Adrenal gland (tissue), 12 donors: Measurements from ENCODE around the gene RSKR. TPM values are rescaled to one million over a fixed set of nuclear protein-coding genes. Genes with fewer than 3 reads are reported as not detected.
"Not testable (repeated sequence)": the region's sequence is repeated elsewhere in the genome, so short reads cannot be mapped to it uniquely, and the experiment has no call there.

ENCODE experiments used
- DNase-seq, 7 donors: peaks; one replicate each; pipeline ENCODE4 v3.0.0-alpha.2; 2019 to 2020
- H3K27ac ChIP-seq, 5 donors: fragments of 200-600 bp; sonication (generic) in 4 of 5; 1 replicate in 3 of 5; 2 replicates in 2 of 5; pipeline versions ENCODE4 v1.5.1 to v1.8.0; 2016 to 2020; ENCODE audit warnings: mild to moderate bottlenecking in 1 of 5
- H3K27me3 ChIP-seq: fragments of 200-600 bp; 2 replicates; pipeline ENCODE4 v1.8.0; 2021
- H3K36me3 ChIP-seq, 2 donors: fragments of 200-600 bp; replicated peaks in 1 of 2; 1 replicate in 1 of 2; 2 replicates in 1 of 2; pipeline versions ENCODE4 v1.5.1 to v1.8.0; 2018 to 2022
- H3K4me1 ChIP-seq, 2 donors: fragments of 200-600 bp; replicated peaks in 1 of 2; 1 replicate in 1 of 2; 2 replicates in 1 of 2; pipeline versions ENCODE4 v1.5.1 to v1.8.0; 2018 to 2021
- H3K4me3 ChIP-seq, 4 donors: fragments of 200-600 bp; sonication (generic) in 3 of 4; one replicate each; pipeline ENCODE4 v1.5.1; 2016 to 2018
- H3K9me3 ChIP-seq, 3 donors: fragments of 200-600 bp; sonication (generic) in 1 of 3; replicated peaks in 1 of 3; 1 replicate in 2 of 3; 2 replicates in 1 of 3; pipeline versions ENCODE4 v1.5.1 to v1.8.0; 2016 to 2021
- CTCF ChIP-seq, 6 experiments: fragments of 450-650 bp in 4 of 6; fragments of 200-600 bp in 2 of 6; sonication (generic) in 1 of 6; IDR thresholded peaks; 1 replicate in 5 of 6; 2 replicates in 1 of 6; pipeline versions ENCODE4 v1.5.1 to v1.8.0; 2016 to 2021; ENCODE audit warnings: antibody characterized with exemption in 6 of 6, mild to moderate bottlenecking in 2 of 6, moderate library complexity in 1 of 6
- POLR2A ChIP-seq, 2 donors: fragments of 450-650 bp; IDR thresholded peaks; one replicate each; pipeline ENCODE4 v1.6.1; 2017; ENCODE audit warnings: antibody characterized with exemption in 2 of 2, mild to moderate bottlenecking in 2 of 2, moderate library complexity in 1 of 2
- WGBS, 4 donors: extraction: QIAGEN DNeasy Blood & Tissue Kit in 2 of 4; methylation state at CpG; one replicate each; pipeline versions ENCODE4 v1.1.5 to v1.1.7; 2013 to 2017; 5-methylcytosine and 5-hydroxymethylcytosine counted together
- intact Hi-C, 2 donors: fragments of 100-400 bp; cut with DNase I; formaldehyde crosslinking; loops; one replicate each; pipeline versions ENCODE4 v1.14.1 to v1.15.0; 2022 to 2023
- polyA plus RNA-seq, 3 donors: library from polyadenylated mRNA; stranded (reverse); fragments of 200-250 nt in 2 of 3; fragments of 350-450 nt in 1 of 3; fragmentation: Illumina TruSeq in 1 of 3; extraction: RNeasy Lipid Tissue Mini Kit (QIAGEN cat#74804) in 1 of 3; gene quantifications; one replicate each; pipeline ENCODE4 v1.2.3, GENCODE V29; 2013 to 2014
- total RNA-seq, 9 donors: library from RNA; depleted of rRNA in 4 of 9; stranded (reverse); fragments of >200 nt in 4 of 9; fragments of 120-200 nt in 1 of 9; fragmentation: NEBNext Ultra II Directional in 1 of 9; extraction: Animal tissue kit (Norgen Biotek cat#: 25700) in 1 of 9; gene quantifications; one replicate each; pipeline versions ENCODE4 v1.1.0 to v1.2.4, GENCODE V29; 2013 to 2023
- donor health status: healthy with polysubstance abuse.
- donor health status: Bipolar disorder and iron deficiency.
- donor health status: DM: yes; HTN: yes; CAD: no.
- donor health status: DM: no; HTN: no; CAD: no.
- donor health status: DM: no; HTN: no; CAD: no.
- donor health status: DM: yes; HTN: yes; CAD: no.

Gene RSKR
- total and polyA plus RNA-seq, 12 donors, result 1.1 to 12.3 (median 5.1) TPM

GRCh38 chr17:28615260-28615940 is 1.4 kb upstream of the RSKR start:
- no peak for TF ChIP-seq POLR2A (IDR thresholded peaks at IDR 0.05)
- WGBS, 4 donors, result 88 to 89% (median 89%) methylated on average over 4 of the region's 4 CpGs
- H3K36me3 ChIP-seq, result peaks cover 0 to 70% of the 10 kb centered on the region in 2 donors
- peak in 1 of 7 donors; percentile 31 for DNase-seq
- no peaks in the 10 kb centered on the region for H3K27me3 ChIP-seq
- H3K27ac ChIP-seq, result no peak overlapping the region
- intact Hi-C loops, result loop anchor here (2.0 to 10.0 kb wide), 2 partner anchors 121 kb away; no protein-coding TSS in a partner anchor
- no peak overlapping the region for H3K4me3 ChIP-seq
- H3K4me1 ChIP-seq, result no peaks in the 10 kb centered on the region
- H3K9me3 ChIP-seq, result no peaks in the 10 kb centered on the region

DNA sequence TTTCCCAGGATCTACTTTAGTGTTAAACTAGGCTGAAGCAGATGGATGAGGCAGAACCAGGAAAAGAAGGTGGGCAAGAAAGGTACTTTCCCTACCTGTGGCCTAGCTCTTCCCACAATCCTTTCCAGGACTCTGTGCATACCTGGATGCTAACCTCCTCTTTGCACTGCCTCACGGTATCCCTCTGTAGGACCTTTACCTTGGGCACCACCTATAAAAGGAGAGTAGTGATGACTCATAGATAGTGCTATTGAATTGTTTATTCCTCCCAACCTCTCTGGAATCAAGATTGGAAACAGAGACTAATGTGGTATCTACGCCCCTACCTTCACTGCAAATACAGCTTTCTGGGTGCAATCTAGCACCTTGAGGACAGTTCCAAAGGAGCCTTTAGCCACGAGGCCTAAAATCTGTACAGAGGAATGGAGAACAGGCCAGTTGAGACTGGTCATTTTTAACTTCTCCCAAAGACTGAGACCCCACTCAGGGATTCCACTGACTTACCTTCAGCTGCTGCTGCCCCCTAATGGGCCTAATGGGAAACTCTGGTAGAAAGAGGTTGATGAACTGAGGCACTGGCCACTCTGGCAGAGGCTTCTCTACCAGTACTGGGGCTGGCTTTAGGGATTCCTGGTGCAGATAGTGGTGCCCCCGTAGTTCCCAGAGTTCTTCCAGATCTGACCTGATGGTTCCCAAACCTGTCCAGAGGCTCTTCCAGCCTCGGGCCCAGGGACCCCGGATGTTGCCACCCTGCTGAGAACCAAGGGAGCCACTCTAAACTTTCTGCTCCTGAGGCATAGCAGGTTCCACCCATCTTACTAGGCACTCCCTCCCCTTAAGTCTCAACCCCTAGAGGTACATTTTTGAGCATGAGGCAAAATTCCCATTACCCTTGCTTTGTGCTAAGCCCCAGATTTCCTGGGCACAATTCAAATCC is 781 bp downstream of the RSKR start:
- no peaks in the 10 kb centered on the region for H3K27me3 ChIP-seq
- WGBS, 4 donors, result 73 to 81% (median 77%) methylated on average over 6 of the region's 6 CpGs
- peaks cover 0 to 48% of the 10 kb centered on the region in 2 donors for H3K36me3 ChIP-seq
- intact Hi-C loops, result loop anchor here (5.0 to 10.0 kb wide), 2 partner anchors 66 to 118 kb away; no protein-coding TSS in a partner anchor
- no peaks in the 10 kb centered on the region for H3K4me1 ChIP-seq
- H3K9me3 ChIP-seq, result no peaks in the 10 kb centered on the region
- TF ChIP-seq CTCF (IDR thresholded peaks at IDR 0.05), result peak; percentile 27 to 66 (median 56)
- no peak for TF ChIP-seq POLR2A (IDR thresholded peaks at IDR 0.05)
- peak in 6 of 7 donors; percentile 28 to 69 (median 40) for DNase-seq
- peak overlapping the region in 1 of 5 donors; percentile 14 for H3K27ac ChIP-seq
- no peak overlapping the region for H3K4me3 ChIP-seq

DNA sequence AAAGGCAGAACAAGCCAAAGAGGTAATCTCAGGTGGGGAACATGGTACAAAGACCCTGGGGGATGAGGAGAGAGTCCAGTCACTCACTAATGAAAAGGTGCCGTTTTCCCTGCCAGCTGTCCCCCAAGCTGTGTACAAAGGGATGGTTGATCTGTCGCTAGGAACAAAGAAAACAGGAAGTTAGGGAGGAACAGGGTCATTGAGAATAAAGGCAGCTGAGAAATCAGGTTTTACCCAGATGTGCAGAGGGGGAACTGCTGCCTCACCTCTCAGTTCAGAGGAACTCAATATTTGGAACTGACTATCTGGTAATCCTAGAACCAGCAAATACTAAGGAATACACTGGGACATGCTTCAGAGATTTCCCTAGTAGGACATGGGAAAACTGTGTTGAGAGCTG is 1.5 kb downstream of the RSKR start:
- TF ChIP-seq CTCF (IDR thresholded peaks at IDR 0.05), result no peak
- no peak for TF ChIP-seq POLR2A (IDR thresholded peaks at IDR 0.05)
- Histone ChIP-seq H3K9me3 (no peaks in the 10 kb centered on the region), H3K27ac (no peak overlapping the region), H3K4me3 (no peak overlapping the region), H3K36me3 (peaks cover 0 to 41% of the 10 kb centered on the region in 2 donors), H3K4me1 (no peaks in the 10 kb centered on the region), H3K27me3 (no peaks in the 10 kb centered on the region)
- 53 to 76% (median 67%) methylated on average over 2 of the region's 2 CpGs for WGBS, 4 donors
- intact Hi-C loops, result loop anchor here (5.0 to 10.0 kb wide), 2 partner anchors 65 to 118 kb away; no protein-coding TSS in a partner anchor
- no peak for DNase-seq

GRCh38 chr17:28610376-28610775 is 3.6 kb downstream of the RSKR start:
- TF ChIP-seq POLR2A (IDR thresholded peaks at IDR 0.05) (no peak), CTCF (IDR thresholded peaks at IDR 0.05) (no peak)
- 88 to 93% (median 91%) methylated on average over 8 of the region's 8 CpGs for WGBS, 4 donors
- H3K9me3 ChIP-seq, result no peaks in the 10 kb centered on the region
- H3K4me1 ChIP-seq, result no peaks in the 10 kb centered on the region
- no peak overlapping the region for H3K4me3 ChIP-seq
- no peak for DNase-seq
- peaks cover 0 to 20% of the 10 kb centered on the region in 2 donors for H3K36me3 ChIP-seq
- no peaks in the 10 kb centered on the region for H3K27me3 ChIP-seq
- intact Hi-C loops, result loop anchor here (5.0 to 10.0 kb wide), 2 partner anchors 63 to 116 kb away; no protein-coding TSS in a partner anchor
- H3K27ac ChIP-seq, result no peak overlapping the region

- WGBS, 4 donors, result 86 to 97% (median 92%) methylated on average over 9 to 24 of the region's 31 CpGs
- H3K36me3 ChIP-seq, H3K9me3 ChIP-seq, H3K27ac ChIP-seq, H3K4me3 ChIP-seq, H3K4me1 ChIP-seq, intact Hi-C loops, DNase-seq, H3K27me3 ChIP-seq: not testable (repeated sequence)
These were observed 10.0 kb downstream of the RSKR start for GRCh38 chr17:28604031-28604430.
